GM21381 (cell line): ENCODE data around the gene ARIH2.

Experiments used
- ATAC-seq: cut with Tn5 transposase; IDR thresholded peaks from one replicate; pipeline ENCODE4 v1.9.1; 2021; ENCODE audit warnings: mild to moderate bottlenecking, moderate library complexity; ENCODE audit not compliant: unreplicated experiment

ARIH2 gene

DNA sequence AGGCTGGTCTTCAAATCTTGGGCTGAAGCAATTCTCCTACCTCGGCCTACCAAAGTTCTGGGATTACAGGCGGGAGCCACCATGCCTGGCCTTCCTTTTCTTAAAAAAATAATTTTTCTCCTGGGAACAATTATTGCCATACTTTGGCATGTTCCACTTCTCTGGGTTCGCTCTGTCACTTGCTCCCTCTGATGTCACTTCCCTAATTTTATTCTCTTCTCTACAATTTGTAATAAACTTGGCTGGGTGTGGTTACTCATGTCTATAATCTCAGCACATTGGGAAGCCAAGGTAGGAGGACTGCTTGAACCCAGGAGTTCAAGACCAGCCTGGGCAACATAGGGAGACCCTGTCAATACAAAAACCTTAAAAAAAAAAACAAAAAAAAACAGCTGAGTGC, 116.6 kb downstream of the ARIH2 start:
- ATAC-seq, result no peak
